ENCODE results near the gene PADI1.
"Not testable (repeated sequence)": the region's sequence is repeated elsewhere in the genome, so short reads cannot be mapped to it uniquely, and the experiment has no call there.

- not testable (repeated sequence) for TF ChIP-seq CTCF, POLR2A (IDR thresholded peaks at IDR 0.05)
Observed at GRCh38 chr1:17241011-17241779, 36.3 kb downstream of the PADI1 start.

Measured in testis (tissue), 2 donors.